NCI-H748 (cell line): ENCODE measurements around the gene SCUBE1.

Experiments used
- DNase-seq: peaks from one replicate; lab custom pipeline; 2025; ENCODE audit not compliant: unreplicated experiment; lab: John Stamatoyannopoulos, UW

The SCUBE1 gene

GRCh38 chr22:43220625-43221380 is 122.4 kb downstream of the SCUBE1 start:
- DNase-seq, result no peak

DNA sequence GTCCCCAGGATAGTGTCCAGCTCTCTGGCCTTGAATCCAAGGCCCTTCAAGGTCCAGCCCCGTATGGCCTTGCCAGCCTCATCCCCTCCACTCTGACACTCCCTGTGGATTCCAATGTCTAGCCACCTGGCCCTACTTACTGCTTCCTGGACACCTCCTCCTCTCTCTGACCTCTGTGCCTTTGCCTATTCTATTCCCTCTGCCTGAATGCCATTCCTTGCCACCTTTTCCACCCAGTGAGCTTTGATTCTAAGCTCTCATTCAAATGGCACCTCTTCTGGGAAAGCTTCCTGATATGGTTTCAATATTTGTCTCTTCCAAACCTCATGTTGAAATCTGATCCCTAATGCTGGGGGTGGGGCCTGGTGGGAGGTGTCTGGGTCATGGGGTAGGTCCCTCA is 124.4 kb downstream of the SCUBE1 start:
- peak; percentile 26 for DNase-seq

GRCh38 chr22:43217285-43218030 is 125.7 kb downstream of the SCUBE1 start:
- DNase-seq, result no peak

GRCh38 chr22:43216738-43217137 is 126.4 kb downstream of the SCUBE1 start:
- peak; percentile 73 for DNase-seq

DNA sequence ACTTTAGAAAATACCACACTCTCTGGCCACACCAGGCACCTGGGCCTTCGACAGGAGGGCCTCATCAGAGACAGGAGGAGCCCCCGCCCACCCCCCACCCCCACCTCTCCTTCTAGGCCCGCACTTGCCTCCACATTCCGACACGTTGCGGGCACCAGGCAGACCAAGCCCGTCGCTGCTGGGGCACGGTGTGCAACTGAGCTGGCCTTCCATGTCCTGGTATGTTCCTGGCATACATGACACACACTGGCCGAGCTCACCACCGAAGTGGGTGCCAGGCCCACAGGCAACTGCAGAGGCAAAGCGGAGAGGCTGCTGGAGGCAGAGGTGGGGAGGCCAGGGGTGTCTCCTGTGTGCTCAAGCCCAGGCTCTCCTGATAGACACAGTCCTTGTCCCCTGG is 129.2 kb downstream of the SCUBE1 start:
- no peak for DNase-seq

DNA sequence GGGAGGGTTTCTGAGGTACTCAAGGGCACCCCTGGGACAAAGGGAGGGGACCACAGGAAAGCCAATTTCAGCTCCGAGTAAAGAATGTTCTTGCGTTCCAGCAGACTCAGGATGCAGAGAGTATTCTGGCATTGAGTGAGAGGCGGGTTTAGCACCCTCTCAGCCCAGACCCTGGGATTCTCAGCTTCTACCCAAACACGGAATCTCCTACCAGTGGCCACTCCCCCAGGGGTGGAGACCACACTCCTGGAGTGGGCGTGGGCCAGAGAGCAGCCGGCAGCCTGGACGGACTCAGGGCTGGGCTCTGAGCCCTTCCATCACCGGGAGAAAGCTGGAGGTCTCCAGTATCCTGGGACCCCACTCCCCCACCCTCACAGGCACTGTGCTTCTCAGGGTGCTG is 130.1 kb downstream of the SCUBE1 start:
- peak; percentile 16 for DNase-seq

GRCh38 chr22:43212434-43212952 is 130.7 kb downstream of the SCUBE1 start:
- DNase-seq, result no peak

- no peak for DNase-seq
Observed at GRCh38 chr22:43211941-43212433, 131.2 kb downstream of the SCUBE1 start.

DNA sequence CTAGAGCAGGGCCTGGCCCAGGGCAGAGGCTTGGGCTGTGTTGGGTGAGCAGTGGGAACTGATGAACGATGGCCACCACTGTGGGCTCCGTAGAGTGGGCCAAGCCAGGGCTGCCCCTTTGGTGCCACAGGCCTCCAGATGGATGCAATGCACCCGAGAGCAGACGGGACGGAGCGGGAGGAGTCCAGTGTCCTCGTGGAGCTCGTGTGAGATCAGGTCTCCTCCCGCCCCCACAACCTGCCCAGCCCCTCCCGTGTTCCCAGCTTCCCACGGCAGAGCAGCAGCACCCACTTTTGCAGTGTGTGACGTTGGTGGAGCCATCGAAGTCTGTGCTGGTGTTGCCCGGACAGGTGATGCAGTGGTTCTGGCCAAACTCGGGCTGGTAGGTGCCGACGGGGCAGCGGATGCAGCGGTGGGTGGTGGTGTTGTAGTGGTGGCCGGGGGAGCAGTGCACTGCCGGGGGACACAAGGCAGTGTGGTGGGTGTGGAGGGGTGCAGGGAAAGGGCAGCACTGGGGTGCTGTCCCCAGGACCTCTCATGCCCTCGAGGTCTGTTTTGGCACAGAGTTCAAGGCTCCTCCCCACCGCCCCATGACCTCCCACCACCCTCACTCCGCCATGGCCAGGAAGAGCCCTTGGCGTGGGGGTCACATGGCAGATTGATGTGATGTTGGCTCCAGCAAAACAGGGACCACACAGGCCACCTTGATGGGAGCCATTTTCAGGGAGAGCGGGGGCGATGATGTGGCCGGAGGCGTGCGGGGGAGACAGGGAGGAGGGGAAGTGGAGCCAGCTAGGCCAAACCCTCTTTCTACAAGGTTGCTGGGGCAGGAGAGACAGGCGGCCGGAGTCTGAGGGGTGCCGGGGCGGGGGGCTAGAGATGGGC is 132.3 kb downstream of the SCUBE1 start:
- DNase-seq, result no peak

DNA sequence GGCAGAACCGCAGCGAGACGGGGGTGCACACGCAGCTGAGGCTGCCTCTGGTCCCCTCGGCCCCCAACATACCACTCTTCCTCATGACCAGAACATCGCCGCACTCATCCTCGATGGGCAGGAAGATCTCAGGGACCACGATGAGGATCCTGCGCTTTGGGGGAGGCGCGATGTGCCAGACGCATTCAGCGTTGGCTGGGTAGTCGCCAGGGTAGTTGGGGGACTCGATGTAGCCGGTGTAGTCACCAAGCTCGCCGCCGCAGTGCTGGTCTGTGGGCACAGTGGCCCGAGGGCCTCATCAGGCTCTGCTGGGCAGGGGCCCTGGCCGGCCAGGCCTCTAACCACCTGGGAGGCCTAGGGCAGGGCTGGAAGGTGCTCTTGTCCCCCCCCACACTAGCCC is 133.2 kb downstream of the SCUBE1 start:
- DNase-seq, result no peak

DNA sequence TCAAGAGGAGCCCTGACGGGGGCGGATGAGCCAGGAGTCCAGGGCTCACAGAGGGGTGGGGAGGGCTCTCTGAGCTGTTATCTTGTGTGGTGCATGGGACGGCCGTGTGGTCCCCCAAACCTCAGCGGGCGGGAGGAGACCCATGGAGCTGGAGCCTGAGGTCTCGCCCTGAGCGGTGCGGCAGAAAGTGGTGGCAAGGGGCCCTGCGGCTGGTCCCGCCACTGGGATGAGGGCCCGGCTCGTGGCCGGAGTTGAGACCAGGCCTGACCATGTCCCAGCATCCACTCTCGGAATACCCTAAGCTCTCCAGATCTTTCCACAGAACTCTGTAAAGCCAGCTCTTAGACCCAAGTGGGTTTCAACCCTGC is 133.7 kb downstream of the SCUBE1 start:
- no peak for DNase-seq

- DNase-seq, result no peak
Observed at GRCh38 chr22:43208703-43209522, 134.3 kb downstream of the SCUBE1 start.

GRCh38 chr22:43207849-43208702 is 135.1 kb downstream of the SCUBE1 start:
- no peak for DNase-seq

DNA sequence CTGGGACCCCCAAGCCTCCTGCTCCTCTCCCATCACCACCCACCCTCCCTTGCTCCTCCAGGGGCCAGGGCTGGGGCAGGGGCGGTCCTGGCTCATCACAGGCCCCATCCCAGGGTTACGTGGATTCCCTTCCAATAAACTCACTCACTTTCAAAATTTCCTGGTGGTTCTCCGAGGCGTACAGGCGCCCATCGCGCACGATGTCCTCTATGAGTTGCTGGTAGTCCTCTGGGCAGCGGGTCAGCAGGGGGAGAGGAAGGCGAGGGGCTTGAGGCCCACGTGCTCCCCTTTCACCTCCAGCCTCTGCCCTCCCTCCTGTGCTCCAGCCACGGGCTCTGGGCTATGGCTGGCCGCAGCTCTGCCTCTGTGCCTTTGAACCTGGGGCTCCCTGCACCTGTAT is 135.8 kb downstream of the SCUBE1 start:
- no peak for DNase-seq

GRCh38 chr22:43206509-43207161 is 136.5 kb downstream of the SCUBE1 start:
- DNase-seq, result no peak

GRCh38 chr22:43205748-43206508 is 137.2 kb downstream of the SCUBE1 start:
- no peak for DNase-seq

- no peak for DNase-seq
Observed at GRCh38 chr22:43205261-43205691, 137.9 kb downstream of the SCUBE1 start.

- DNase-seq, result no peak
Observed at GRCh38 chr22:43203471-43203981, 139.6 kb downstream of the SCUBE1 start.
